ENCODE results near the gene FBXL7. TPM values are rescaled to one million over a fixed set of nuclear protein-coding genes. Genes with fewer than 3 reads are reported as not detected.

The FBXL7 gene
- total and polyA plus RNA-seq, 4 donors: 0.24 to 1.4 (median 1.2) TPM

GRCh38 chr5:15664961-15665360 lies 165.0 kb downstream of the FBXL7 start:
- peaks cover 0 to 2% (median 0%) of the 10 kb centered on the region in 4 donors for H3K9me3 ChIP-seq (ENCODE audit: control insufficient read depth in 4 of 4, low read length in 3 of 4)
- no peaks in the 10 kb centered on the region for H3K27me3 ChIP-seq (ENCODE audit: control insufficient read depth in 4 of 4, insufficient read depth in 4 of 4, low read length in 3 of 4)
- H3K4me3 ChIP-seq (ENCODE audit: low read depth in 1 of 3, low read length in 3 of 3): no peak overlapping the region
- H3K36me3 ChIP-seq (ENCODE audit: control insufficient read depth in 4 of 4, insufficient read depth in 3 of 4, low read depth in 1 of 4, low read length in 3 of 4): no peaks in the 10 kb centered on the region
- TF ChIP-seq EGR1 (IDR thresholded peaks at IDR 0.05; ENCODE audit: low read depth in 2 of 2): no peak
- H3K27ac ChIP-seq (ENCODE audit: low read depth in 1 of 2, low read length in 2 of 2): no peak overlapping the region
- H3K4me1 ChIP-seq (ENCODE audit: control insufficient read depth in 4 of 4, insufficient read depth in 4 of 4, low read length in 3 of 4): no peaks in the 10 kb centered on the region
- no peak for DNase-seq (ENCODE audit: low spot score)
- H3K9ac ChIP-seq (ENCODE audit: low read depth in 1 of 2, low read length in 2 of 2): no peak overlapping the region

GRCh38 chr5:15669826-15670225 lies 169.8 kb downstream of the FBXL7 start:
- no peak for DNase-seq (ENCODE audit: low spot score)
- no peak overlapping the region for H3K4me3 ChIP-seq (ENCODE audit: low read depth in 1 of 3, low read length in 3 of 3)
- 88% methylated on average over 2 of the region's 2 CpGs for WGBS
- no peaks in the 10 kb centered on the region for H3K4me1 ChIP-seq (ENCODE audit: control insufficient read depth in 4 of 4, insufficient read depth in 4 of 4, low read length in 3 of 4)
- no peak overlapping the region for H3K27ac ChIP-seq (ENCODE audit: low read depth in 1 of 2, low read length in 2 of 2)
- TF ChIP-seq YY1 (IDR thresholded peaks at IDR 0.05): no peak
- TF ChIP-seq HNF4A (conservative IDR thresholded peaks at IDR 0.05): no peak
- no peak for TF ChIP-seq GABPA (IDR thresholded peaks at IDR 0.05 in 1 of 2, conservative IDR thresholded peaks at IDR 0.05 in 1 of 2)
- TF ChIP-seq TAF1 (conservative IDR thresholded peaks at IDR 0.05): no peak
- no peak for TF ChIP-seq MAX (IDR thresholded peaks at IDR 0.05)
- TF ChIP-seq FOXA2 (IDR thresholded peaks at IDR 0.05): no peak
- TF ChIP-seq ZBTB33 (IDR thresholded peaks at IDR 0.05): no peak
- TF ChIP-seq RXRA (IDR thresholded peaks at IDR 0.05): no peak
- TF ChIP-seq REST (IDR thresholded peaks at IDR 0.05): no peak
- TF ChIP-seq SP1 (IDR thresholded peaks at IDR 0.05): no peak
- no peak for TF ChIP-seq EGR1 (IDR thresholded peaks at IDR 0.05; ENCODE audit: low read depth in 2 of 2)
- no peak for TF ChIP-seq RAD21 (IDR thresholded peaks at IDR 0.05)
- no peak for TF ChIP-seq CTCF (IDR thresholded peaks at IDR 0.05; ENCODE audit: low read depth, low read length, missing input control)
- no peak for TF ChIP-seq ATF3 (IDR thresholded peaks at IDR 0.05)
- no peak for TF ChIP-seq JUND (IDR thresholded peaks at IDR 0.05)
- TF ChIP-seq FOXA1 (IDR thresholded peaks at IDR 0.05): no peak
- TF ChIP-seq NR2F2 (IDR thresholded peaks at IDR 0.05): no peak
- TF ChIP-seq HNF4G (IDR thresholded peaks at IDR 0.05): no peak
- no peaks in the 10 kb centered on the region for H3K27me3 ChIP-seq (ENCODE audit: control insufficient read depth in 4 of 4, insufficient read depth in 4 of 4, low read length in 3 of 4)
- H3K36me3 ChIP-seq (ENCODE audit: control insufficient read depth in 4 of 4, insufficient read depth in 3 of 4, low read depth in 1 of 4, low read length in 3 of 4): no peaks in the 10 kb centered on the region
- H3K9me3 ChIP-seq (ENCODE audit: control insufficient read depth in 4 of 4, low read length in 3 of 4): no peaks in the 10 kb centered on the region
- no peak overlapping the region for H3K9ac ChIP-seq (ENCODE audit: low read depth in 1 of 2, low read length in 2 of 2)

All from liver (tissue), 9 donors.